Stimulated activated CD4-positive, alpha-beta T cell treated with anti-CD3 and anti-CD28 coated beads, Interleukin-4, amount 100 ng/mL, for 24 hours (primary cell): ENCODE data around the gene MRPS11.
"Not testable (repeated sequence)": the region's sequence is repeated elsewhere in the genome, so short reads cannot be mapped to it uniquely, and the experiment has no call there.

Experiments used
- DNase-seq: peaks from one replicate; pipeline ENCODE4 v3.0.0-alpha.2; 2020

Gene MRPS11

DNA sequence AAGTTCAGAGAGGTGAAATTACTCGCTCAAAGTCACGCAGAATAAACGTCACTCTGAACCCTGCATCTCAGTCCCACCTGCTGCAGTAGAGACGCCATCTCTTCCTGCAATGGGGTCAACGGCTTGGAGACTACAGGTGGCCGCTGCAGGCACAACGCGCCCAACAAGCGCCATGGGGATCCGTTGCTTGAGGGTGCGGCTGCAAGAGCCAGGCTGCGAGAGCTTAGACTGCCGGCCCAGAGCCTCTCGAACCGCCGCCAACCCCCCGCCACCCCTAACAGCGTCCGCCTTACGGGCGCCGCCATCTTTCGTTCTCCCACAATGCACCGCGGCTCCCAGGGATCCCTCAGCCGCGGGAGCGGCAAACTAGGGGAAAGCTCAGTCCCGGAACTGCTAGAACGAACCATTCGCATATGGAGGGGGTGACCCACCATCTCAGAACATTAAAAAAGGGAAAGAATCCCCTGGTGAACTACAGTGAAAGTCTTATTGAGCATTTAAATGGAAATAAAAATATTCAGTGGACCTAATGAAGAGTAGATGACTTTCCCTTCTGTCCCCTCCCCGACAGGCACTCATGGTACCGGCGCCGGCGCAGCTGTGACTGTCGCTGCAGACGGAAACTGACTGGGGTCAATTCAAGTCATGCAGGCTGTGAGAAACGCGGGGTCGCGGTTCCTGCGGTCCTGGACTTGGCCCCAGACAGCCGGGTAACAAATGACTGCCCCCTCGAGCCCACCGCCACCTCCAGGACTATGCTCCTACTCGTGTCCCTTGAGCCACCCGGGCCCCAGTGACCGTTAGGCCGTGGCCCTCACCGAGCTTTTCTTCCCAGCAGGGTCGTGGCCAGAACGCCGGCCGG is at the start of gene MRPS11, which contains the start of gene MRPL46:
MRPS11 (plus strand) TSS at position 636 of the 862 bp plus-strand sequence; CDS start at position 646, 10 bp downstream.
MRPL46 (minus strand) TSS at position 316 of the 862 bp plus-strand sequence; CDS start at position 305, 11 bp downstream.
- DNase-seq: peak; percentile 93

DNA sequence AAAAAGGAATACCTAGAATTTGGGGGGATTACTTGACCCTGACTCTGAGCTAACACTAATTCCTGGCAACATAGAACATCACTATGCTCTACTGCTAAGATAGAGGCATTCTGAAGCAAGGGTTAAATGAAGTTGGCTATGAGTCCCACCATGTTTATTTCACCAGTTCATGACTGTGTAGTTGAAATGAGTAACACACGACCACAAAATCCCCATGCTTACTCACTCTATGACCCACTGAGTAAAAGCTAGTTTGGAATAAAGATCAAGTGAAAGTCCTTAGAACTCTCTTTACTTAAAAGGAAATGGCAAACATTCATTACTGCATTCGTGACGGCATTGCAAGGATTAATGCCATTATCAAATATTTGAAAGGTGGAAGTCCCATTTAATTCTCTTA is 47.7 kb upstream of the MRPS11 start:
- DNase-seq: peak; percentile 6

DNA sequence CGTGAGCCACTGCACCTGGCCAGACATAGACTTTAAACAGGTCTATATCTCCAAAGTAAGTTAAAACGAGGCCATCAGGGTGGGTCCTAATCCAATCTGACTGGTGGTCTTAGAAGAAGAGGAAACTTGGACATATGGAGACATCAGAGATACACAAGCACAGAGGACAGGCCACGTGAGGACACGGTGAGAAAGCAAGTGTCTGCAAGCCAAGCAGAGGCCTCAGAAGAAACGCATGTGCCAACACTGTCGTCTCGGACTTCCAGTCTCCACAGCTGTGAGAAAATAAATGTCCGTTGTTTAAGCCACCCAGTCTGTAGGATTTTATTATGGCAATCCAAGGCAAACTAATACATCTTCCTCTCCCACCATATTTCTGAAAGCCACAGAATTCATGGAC is 44.2 kb upstream of the MRPS11 start:
- DNase-seq: no peak

DNA sequence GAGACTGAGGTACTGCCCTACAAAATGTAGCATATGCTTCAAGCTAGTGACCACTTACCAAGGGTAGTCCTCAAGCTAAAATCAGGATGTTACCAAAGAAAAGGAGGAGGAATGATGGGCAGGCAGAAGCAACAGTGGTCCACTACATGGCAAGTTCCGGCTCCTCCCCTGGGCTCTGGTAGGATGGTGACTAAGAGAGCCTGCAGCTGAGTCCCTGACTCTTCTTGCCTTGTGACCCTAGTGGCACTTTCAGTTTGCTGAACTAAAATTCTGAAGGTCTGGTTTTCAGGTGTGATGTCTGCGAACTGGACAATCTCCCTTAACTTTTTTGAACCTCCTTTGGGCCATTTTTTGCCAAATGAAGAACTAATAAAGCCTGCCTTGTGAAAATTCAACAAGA is 41.2 kb upstream of the MRPS11 start:
- no peak for DNase-seq

DNA sequence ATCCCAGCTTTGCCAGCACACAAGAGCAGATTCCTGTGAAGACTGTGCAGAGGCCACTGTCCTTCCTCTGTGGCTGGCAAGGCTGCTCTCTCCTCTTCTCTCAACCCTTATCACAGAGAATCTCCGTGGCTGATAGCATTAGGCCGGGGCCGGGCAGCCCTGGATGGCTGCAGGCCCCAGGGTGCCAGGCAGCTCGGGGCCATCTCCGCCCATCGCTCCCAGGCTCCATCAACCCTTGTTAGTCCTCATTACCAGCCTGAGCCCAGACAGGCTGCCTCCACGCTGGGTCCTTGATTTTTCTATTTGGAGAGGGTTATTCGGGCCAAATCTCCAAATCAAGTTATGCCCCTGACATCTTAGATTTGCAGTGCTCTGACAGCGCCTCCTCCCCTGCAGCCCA is 39.5 kb upstream of the MRPS11 start:
- DNase-seq: no peak

DNA sequence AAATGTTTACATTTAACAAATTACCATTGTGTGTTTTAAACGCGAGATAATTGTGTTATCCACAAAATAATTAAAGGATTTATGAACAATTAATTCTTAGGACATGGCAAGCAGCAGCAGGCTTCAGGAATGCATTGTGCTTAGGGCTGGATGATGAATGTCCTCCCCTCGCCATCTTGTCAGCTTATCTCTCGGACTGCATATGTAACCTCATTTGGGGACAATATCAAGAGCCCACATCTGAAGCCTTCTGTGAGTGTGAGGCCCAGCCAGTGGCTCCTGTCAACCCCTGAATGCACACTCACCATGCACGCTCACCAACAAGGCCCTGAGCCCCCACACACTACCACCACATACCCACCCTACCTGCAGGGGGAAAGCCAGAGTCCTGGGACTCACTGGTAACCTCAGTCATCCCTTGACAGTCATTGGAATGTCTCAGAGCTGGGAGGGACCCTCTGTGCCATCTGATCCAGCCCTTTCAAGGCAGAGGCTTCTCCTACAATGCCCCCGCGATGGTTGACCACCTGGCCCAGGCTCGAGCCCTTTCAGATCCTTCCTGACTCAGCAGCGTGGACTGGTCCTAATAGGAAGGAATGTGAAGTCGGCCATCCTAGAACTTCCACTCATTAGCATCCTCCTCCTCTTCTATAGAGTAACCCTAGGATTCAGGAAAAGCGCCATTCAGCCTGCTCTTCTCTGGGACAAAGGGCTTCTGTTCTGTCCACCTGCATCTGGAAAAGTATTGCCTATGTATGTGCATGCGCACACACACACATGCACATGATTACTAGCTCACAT is 38.5 kb upstream of the MRPS11 start:
- DNase-seq: no peak

DNA sequence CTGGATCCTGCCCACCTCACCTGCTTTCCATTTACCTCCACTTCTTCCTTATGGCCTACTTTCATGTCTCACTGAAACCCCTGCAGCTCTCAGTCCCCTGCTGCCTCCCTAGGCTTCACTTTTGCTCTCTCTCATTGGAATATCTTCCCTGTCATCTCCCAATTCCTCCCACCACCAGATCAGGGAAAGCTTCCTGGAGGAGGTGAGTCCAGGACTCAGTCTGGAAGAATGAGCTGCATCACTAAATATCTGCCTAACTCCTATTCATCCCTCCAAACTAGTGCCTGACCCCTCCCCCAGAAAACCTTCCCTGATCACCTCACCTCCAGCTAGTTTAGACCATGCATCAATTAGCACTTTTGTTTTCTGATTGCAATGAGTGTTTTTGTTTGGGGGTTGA is 37.5 kb upstream of the MRPS11 start:
- DNase-seq: no peak

DNA sequence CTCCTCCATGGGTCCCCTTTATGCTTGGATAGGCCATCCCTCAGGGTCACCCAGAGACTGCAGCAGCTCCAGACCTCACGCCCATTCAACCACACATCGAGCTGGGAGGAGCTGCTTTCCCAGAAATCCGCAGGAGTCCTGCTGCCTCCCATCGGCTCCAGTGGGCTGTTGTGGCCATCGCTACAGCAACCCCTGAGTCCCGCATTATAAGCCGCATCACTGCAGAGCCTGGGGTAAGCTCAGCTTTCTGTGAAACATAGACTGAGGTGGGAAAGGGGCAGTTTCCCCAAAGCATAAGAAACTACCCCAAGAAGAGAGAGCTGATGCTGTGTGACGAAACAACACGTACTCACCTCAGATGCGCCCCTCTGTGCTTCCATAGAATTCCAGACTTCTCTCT is 36.1 kb upstream of the MRPS11 start:
- no peak for DNase-seq

DNA sequence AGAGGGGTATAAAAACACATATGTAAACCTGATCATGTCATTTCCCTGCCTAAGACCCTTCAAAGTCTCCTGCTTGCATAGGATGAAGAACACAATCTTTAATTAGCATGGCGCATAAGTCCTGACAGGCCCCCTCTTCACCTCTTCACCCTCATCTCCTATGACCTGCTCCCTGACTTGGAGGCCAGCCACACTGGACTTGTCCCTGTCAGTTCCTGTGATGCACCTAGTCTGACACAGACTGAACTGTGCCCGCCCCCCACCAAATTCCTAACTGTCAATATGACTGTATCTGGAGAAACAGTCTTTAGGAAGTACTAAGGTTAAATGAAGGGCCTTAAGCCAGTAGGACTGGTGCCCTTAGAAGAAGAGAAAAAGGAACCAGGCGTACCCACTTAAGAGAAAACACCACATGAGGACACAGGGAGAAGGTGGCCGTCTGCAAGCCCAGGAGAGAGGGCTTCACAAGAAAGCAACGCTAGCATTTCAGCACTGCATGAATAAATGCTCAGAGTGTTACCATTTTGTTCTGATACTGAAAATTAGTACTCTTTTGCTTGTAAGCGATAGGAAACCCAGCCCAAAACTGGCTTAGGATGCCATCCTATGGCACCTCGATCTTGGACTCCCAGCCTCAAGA is 34.3 kb upstream of the MRPS11 start:
- no peak for DNase-seq

DNA sequence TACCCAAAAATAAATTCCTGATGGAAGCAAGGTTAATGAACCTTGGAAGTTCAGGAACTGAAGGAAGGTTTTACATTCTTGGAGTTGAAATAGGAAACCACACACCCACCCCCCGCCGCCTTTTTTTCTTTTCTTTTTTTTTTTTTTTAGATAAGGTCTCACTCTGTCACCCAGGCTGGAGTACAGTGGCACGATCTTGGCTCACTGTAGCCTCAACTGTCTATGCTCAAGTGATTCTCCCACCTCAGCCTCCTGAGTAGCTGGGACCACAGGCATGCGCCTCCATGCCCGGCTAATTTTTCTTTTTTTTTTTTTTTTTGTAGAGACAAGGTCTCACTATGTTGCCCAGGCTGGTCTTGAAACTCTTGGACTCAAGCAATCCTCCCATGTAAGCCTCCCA is 33.4 kb upstream of the MRPS11 start:
- not testable (repeated sequence) for DNase-seq

DNA sequence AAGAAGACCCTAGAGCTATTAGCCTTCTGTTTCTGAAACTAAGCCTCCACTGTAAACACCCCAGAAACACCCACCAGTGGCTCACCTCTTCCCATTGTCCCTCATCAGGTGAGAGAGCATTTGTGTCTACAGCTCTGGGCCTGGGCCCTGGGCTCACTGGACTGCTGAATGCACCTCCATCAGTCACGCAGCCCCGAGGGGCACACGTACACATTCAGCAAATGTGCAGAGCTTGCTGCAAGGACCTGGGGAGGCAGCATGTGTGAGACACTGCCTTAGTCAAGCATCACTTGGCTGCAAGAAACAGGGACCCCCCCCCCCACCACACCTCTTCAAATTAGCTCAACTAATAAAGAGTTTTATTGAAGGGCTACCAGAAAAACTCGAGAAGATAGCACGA is 29.3 kb upstream of the MRPS11 start:
- no peak for DNase-seq

DNA sequence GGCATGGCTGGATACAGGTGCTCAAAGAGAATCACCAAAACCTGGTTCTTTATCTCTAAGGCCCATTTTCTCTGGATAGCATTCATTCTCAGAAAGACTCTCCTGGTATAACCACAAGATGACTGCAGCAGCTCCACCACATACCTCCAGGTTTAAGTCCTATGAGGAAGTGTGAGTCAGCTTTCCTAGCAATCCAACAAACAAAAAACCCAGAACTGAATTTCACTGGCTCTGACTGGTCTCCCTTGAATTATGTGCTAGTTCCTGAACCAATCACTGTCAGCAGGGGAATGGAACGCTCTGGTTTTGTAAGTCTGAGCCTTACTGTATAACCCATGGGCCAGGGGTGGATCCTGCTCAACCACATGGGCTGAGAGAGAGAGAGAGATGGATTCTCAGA is 27.5 kb upstream of the MRPS11 start:
- no peak for DNase-seq

DNA sequence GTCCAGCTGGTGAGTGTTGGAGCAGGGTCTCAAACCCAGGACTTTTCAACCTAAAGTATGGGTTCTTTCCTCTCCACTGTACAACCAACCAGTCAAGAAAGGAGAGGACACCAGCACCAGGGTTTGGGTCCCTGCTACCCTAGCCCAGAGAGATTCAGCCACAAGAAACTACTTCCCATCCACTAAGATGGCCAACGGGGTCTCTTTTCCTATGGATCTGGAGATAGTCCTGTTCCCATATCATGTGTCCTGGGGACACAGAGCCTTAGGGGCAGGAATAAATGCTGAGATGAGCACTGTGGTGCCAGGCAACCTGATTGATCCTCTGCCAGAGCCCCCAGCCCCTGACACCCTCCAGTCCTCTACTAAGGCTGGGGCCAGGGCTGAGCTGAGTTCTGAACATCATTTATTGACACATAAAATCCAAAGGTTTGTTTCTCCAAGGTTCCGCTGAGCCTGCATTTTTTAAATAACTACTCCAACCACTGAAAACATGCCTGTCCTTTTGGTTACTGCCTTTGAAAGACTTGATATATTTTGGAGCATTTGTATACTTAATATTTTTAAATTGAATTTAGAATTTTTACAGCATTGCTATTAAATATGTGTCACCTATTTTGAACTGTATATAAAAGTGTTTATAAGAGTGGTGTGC is 26.3 kb upstream of the MRPS11 start:
- DNase-seq: no peak

DNA sequence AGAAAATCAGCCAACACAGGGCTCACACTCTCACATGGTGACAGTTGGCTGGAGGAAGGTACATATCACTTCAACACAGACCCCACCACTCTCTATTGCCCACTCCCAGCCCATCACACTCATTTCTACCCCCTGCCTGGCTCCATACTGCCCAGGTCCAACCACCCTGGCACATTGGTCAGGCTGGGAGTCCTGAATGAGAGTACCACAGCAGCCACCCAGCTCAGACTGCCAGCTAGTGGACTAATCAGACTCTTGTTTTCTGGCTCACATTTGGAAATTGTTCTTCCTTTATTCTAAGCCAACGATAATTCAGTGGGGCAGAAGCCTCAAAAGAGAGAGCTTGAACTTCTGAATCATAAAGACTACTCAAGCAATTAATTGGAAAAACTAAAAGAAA is 20.3 kb upstream of the MRPS11 start:
- DNase-seq: no peak

DNA sequence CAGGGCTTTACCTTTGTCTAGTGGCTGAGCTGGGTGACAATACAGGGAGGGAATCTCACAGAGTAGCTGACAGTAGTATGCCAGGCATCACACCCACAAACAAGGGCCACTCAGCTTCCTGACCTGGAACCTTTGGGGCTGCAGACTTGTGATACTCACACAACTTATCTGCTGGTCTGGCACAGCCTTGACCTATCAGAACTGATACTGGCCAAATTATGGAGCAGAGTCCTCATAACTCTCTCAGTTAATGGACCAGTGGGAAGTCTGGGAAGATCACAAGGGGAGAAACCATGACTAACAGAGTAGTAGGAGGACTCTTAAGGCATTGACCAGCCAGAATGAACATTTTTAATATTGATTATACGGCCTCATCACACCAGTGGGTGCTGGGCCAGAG is 19.8 kb upstream of the MRPS11 start:
- no peak for DNase-seq

DNA sequence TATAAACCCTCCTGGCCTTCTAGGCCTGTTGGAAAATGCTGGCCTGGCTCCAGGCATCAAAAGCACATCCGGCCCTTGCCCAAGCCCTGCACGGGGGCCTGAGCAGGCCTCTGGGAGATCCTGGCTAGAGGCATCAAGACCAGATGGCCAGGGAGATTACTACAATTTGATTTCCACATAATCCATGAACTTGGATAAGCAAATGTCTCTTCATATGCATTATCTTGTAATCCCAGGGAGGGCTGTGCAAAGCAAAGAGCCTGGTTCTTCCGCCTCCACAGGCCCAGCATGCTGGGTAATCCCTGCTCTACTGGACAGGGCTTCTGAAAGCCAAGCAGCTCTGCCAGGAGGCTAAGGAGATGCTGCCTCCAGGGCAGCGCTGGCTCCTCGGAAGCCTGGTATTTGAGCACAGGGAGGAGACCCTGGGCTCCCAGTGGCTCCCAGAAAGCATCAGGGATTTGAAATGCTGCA is 18.5 kb upstream of the MRPS11 start:
- DNase-seq: no peak

DNA sequence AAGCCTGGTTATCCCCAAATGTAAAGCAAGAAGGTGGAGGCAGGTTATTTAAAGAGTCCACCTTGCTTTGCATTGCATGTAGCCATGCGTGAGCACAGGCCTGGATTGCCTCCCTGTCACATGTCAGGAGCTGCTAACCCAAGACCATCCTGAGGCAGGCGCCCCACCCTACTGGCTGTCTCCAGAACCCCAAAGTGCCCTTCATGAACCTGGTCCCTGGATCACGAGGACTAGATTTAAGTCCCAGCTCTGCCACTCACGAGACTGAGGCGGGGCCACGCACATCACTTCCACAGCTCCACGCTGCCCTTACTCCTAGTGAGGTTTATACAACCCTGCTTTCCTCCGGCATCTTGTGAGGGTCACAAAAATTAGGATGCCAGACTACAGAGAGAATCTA is 17.9 kb upstream of the MRPS11 start:
- DNase-seq: no peak

DNA sequence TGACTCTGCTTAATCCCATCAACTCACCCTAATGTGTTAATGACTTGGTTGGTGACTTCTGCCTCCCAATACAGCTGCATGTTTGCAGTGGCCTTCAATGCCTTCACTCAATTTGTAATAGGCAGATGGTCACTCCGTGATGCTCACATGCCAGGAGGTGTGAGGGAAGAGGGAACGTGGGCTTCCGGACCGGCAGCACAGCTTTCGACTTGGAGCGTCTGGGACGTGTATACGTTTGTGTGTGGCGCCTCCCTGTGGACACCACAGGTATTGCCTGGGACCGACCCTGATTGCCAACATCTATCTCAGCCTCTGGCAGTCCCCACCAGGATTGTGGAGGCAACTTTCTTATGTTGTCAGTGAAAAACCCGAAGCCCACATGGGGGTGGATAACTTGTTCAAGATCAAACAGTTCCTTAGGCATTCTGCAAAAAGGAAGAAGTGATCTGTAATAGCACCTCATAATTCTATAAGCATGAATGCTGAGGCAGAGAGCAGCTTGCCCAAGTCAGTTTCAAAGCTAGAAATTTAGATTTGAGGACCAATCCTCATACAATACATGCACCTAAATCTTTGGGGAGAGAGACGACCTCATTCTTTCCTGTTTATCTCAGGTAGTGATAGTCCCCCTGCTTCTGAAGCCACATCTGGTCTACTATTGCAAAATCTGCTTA is 17.2 kb upstream of the MRPS11 start:
- peak; percentile 73 for DNase-seq

DNA sequence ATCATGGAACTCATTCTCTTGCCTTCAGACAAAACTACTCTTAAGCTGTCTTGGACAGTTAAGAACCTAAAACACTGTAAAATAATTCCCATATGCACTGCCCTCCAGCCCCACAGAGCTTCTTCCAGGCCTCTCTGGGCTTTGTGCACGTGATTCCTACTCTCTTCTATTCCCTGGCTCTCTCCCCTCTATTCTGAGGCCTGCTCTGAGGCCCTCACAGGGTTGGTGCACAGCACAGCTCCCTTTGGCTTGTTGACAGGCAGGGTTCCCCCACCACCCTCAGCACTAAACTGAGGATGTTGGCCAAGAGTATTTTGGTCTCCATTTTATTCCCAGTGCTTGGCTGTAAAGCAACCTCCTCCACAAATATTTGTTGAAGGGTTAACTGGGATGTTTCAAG is 13.9 kb upstream of the MRPS11 start:
- DNase-seq: no peak

DNA sequence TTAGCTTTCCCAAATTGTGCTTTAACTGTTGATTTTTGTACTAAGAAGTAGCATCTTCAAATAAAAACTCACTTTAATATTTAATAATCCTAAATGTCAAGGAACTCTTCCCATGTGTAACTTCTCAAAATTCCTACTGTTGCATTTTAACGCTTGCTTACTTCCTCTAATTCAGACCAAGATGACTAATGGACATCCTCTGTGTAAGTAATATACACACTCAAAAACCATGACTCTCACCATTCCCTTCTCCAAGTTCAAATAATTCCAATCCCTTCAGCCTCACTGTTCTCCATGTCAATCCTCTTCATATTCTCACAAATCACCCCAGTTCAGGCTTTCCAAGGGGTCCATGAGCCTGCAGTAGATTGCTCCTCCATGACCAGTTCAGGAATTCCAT is 13.3 kb upstream of the MRPS11 start:
- no peak for DNase-seq

DNA sequence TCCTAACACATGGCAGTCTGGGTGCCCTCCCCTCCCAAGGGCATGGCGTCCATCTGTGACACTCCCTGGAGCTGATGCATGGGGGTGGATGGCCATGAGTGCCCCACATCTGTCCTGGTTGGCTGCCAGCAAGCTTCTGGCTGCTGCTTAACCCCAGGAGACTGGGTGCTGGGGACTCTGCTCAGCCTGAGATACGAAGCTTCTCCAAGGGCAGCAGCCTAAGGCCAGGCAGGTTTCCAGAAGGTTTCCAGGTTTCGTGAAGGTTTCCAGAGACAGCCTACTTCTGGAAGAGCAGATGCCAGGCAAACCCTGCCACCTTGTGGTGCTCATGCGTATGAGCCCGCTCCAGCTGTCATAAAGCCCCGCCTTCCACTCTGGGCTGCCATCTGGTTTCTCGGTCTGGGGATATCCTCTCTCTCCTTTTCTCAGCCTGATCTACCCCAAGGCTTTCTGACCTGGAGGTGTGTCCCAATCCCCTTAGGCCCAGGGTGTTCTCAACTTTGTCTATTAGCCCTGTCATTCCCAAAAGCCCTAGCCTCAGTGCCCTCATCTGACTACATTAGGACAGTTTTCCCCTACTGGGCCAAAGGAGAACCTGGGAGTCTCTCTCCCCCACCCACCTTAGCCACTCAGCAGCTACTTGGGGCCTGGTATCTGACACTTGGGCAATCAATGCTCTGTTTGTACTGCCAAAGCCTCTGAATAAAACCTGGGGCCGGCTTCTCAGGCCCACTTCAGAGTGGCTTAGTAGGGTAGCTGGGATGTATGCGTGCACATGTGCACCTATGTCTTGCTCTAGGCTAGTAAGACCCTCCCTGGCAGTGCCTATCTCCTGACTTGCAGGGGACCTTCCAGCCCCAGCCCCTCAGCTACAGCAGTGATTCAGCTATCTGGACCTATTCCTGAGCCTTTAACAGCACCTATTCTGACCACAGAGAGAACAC is 12.4 kb upstream of the MRPS11 start:
- peak; percentile 31 for DNase-seq
